H9 (cell line): ENCODE results near the gene CLMP. TPM values are rescaled to one million over a fixed set of nuclear protein-coding genes. Genes with fewer than 3 reads are reported as not detected.
A peak's percentile ranks its signal among the peaks of the same experiment; 100 is the strongest.

Experiments
- DNase-seq: peaks from one replicate; pipeline ENCODE4 v3.0.0-alpha.2; 2017
- H2AFZ ChIP-seq: one replicate; pipeline ENCODE4 v1.6.1; 2013; ENCODE audit warnings: mild to moderate bottlenecking, low read length, control low read depth, moderate library complexity
- H2AK5ac ChIP-seq: 2 replicates; pipeline ENCODE4 v1.6.1; 2013; ENCODE audit warnings: low read length, control low read depth, mixed read lengths; ENCODE audit not compliant: insufficient read length
- H2BK120ac ChIP-seq: one replicate; pipeline ENCODE4 v1.6.1; 2013; ENCODE audit warnings: low read depth, mild to moderate bottlenecking, low read length, control low read depth, inconsistent platforms; ENCODE audit not compliant: poor library complexity, severe bottlenecking
- H2BK12ac ChIP-seq: 2 replicates; pipeline ENCODE4 v1.6.1; 2013; ENCODE audit warnings: low read length, control low read depth, mixed read lengths, low read depth; ENCODE audit not compliant: insufficient read length
- H2BK15ac ChIP-seq: 2 replicates; pipeline ENCODE4 v1.6.1; 2013; ENCODE audit warnings: low read depth, low read length, control low read depth
- H2BK20ac ChIP-seq: one replicate; pipeline ENCODE4 v1.6.1; 2013; ENCODE audit warnings: low read depth, mild to moderate bottlenecking, low read length, control low read depth, inconsistent platforms; ENCODE audit not compliant: poor library complexity, severe bottlenecking
- H2BK5ac ChIP-seq: 2 replicates; pipeline ENCODE4 v1.6.1; 2013; ENCODE audit warnings: low read length, control low read depth, mixed read lengths; ENCODE audit not compliant: insufficient read length
- H3K14ac ChIP-seq: 2 replicates; pipeline ENCODE4 v1.6.1; 2013; ENCODE audit warnings: low read length, control low read depth; ENCODE audit not compliant: insufficient read depth
- H3K18ac ChIP-seq: 2 replicates; pipeline ENCODE4 v1.6.1; 2013; ENCODE audit warnings: low read depth, mild to moderate bottlenecking, mixed read lengths, low read length, control low read depth; ENCODE audit not compliant: insufficient read length
- H3K23ac ChIP-seq: 2 replicates; pipeline ENCODE4 v1.6.1; 2013; ENCODE audit warnings: low read length, control low read depth, mixed read lengths, low read depth; ENCODE audit not compliant: insufficient read length
- H3K23me2 ChIP-seq: 2 replicates; pipeline ENCODE4 v1.6.1; 2013; ENCODE audit warnings: low read depth, mild to moderate bottlenecking, mixed read lengths, low read length, control low read depth; ENCODE audit not compliant: insufficient read length, poor library complexity, severe bottlenecking
- H3K27ac ChIP-seq: 2 replicates; pipeline ENCODE4 v1.5.1; 2013; ENCODE audit warnings: low read length, control low read depth, mixed read lengths, low read depth; ENCODE audit not compliant: insufficient read length
- H3K27me3 ChIP-seq: 2 replicates; pipeline ENCODE4 v1.6.1; 2013; ENCODE audit warnings: low read length, control low read depth, inconsistent platforms; ENCODE audit not compliant: insufficient read depth
- H3K4ac ChIP-seq: 2 replicates; pipeline ENCODE4 v1.6.1; 2013; ENCODE audit warnings: low read depth, mild to moderate bottlenecking, control low read depth, inconsistent platforms, low read length, moderate library complexity
- H3K4me1 ChIP-seq: 2 replicates; pipeline ENCODE4 v1.6.1; 2013; ENCODE audit warnings: low read length, control low read depth, inconsistent platforms; ENCODE audit not compliant: insufficient read depth
- H3K4me2 ChIP-seq: 2 replicates; pipeline ENCODE4 v1.6.1; 2013; ENCODE audit warnings: low read length, control low read depth, mixed read lengths; ENCODE audit not compliant: insufficient read length, insufficient read depth
- H3K56ac ChIP-seq: 2 replicates; pipeline ENCODE4 v1.6.1; 2013; ENCODE audit warnings: low read depth, mild to moderate bottlenecking, mixed read lengths, low read length, control low read depth; ENCODE audit not compliant: insufficient read length
- H3K79me1 ChIP-seq: 2 replicates; pipeline ENCODE4 v1.6.1; 2013; ENCODE audit warnings: low read depth, mild to moderate bottlenecking, moderate library complexity, low read length, control low read depth, inconsistent platforms; ENCODE audit not compliant: insufficient read depth, poor library complexity, severe bottlenecking
- H3K79me2 ChIP-seq: 2 replicates; pipeline ENCODE4 v1.6.1; 2013; ENCODE audit warnings: low read length, control low read depth, inconsistent platforms; ENCODE audit not compliant: insufficient read depth
- H3K9ac ChIP-seq: 2 replicates; pipeline ENCODE4 v1.6.1; 2013; ENCODE audit warnings: low read length, control low read depth, mixed read lengths; ENCODE audit not compliant: insufficient read length; ENCODE audit errors: extremely low read depth
- H3K9me3 ChIP-seq: one replicate; pipeline ENCODE4 v1.6.1; 2013; ENCODE audit warnings: low read depth, low read length, inconsistent platforms; ENCODE audit not compliant: control insufficient read depth
- H3T11ph ChIP-seq: one replicate; pipeline ENCODE4 v1.6.1; 2013; ENCODE audit warnings: mild to moderate bottlenecking, low read length, control low read depth, inconsistent platforms
- H4K20me1 ChIP-seq: one replicate; pipeline ENCODE4 v1.6.1; 2013; ENCODE audit not compliant: control insufficient read depth, insufficient read length, insufficient read depth
- H4K5ac ChIP-seq: 2 replicates; pipeline ENCODE4 v1.6.1; 2013; ENCODE audit warnings: low read depth, mild to moderate bottlenecking, mixed read lengths, low read length, control low read depth; ENCODE audit not compliant: insufficient read length
- H4K8ac ChIP-seq: replicated peaks from 2 replicates; pipeline ENCODE4 v1.6.1; 2013; ENCODE audit warnings: low read length, control low read depth, mixed read lengths, low read depth; ENCODE audit not compliant: insufficient read length
- H4K91ac ChIP-seq: 2 replicates; pipeline ENCODE4 v1.6.1; 2013; ENCODE audit warnings: low read depth, mild to moderate bottlenecking, moderate library complexity, mixed read lengths, low read length, control low read depth; ENCODE audit not compliant: insufficient read length
- H3K27ac Mint-ChIP-seq, 3 experiments: 2 replicates in 2 of 3; 3 replicates in 1 of 3; pipeline ENCODE4 v1.8.0; 2020 to 2021; ENCODE audit warnings: mixed read lengths in 3 of 3, mild to moderate bottlenecking in 1 of 3, moderate library complexity in 1 of 3
- H3K27me3 Mint-ChIP-seq: 2 replicates; pipeline ENCODE4 v1.8.0; 2021; ENCODE audit warnings: low read depth, mild to moderate bottlenecking, moderate library complexity, mixed read lengths
- H3K36me3 Mint-ChIP-seq, 3 experiments: 2 replicates in 2 of 3; 3 replicates in 1 of 3; pipeline ENCODE4 v1.8.0; 2020 to 2021; ENCODE audit warnings: low read depth in 3 of 3, mixed read lengths in 3 of 3; ENCODE audit not compliant: insufficient read depth in 1 of 3
- H3K4me1 Mint-ChIP-seq, 2 experiments: 2 replicates each; pipeline ENCODE4 v1.8.0; 2020; ENCODE audit warnings: mixed read lengths in 2 of 2
- H3K4me3 Mint-ChIP-seq, 2 experiments: 2 replicates in 1 of 2; 3 replicates in 1 of 2; pipeline ENCODE4 v1.8.0; 2020 to 2021; ENCODE audit warnings: mild to moderate bottlenecking in 2 of 2, mixed read lengths in 2 of 2, moderate library complexity in 1 of 2
- H3K9me3 Mint-ChIP-seq, 2 experiments: 2 replicates in 1 of 2; 3 replicates in 1 of 2; pipeline ENCODE4 v1.8.0; 2020; ENCODE audit warnings: mild to moderate bottlenecking in 2 of 2, mixed read lengths in 2 of 2, moderate library complexity in 1 of 2
- CTCF ChIP-seq: fragments of 200-600 bp; sonication (generic); conservative IDR thresholded peaks from 3 replicates; pipeline ENCODE4 v1.8.0; 2021; ENCODE audit warnings: antibody characterized with exemption, mild to moderate bottlenecking
- WGBS: extraction: QIAGEN DNeasy Blood & Tissue Kit; methylation state at CpG from one replicate; pipeline ENCODE4 v1.1.7; 2013; ENCODE audit warnings: missing lambda C conversion rate, low lambda C conversion rate, mixed read lengths; ENCODE audit not compliant: insufficient read length; ENCODE audit errors: extremely low coverage; 5-methylcytosine and 5-hydroxymethylcytosine counted together
- long read RNA-seq: library from polyadenylated mRNA; unstranded; transcript quantifications from one replicate; pipeline ENCODE4 v2.0.0, GENCODE V29; 2020
- total RNA-seq: library from RNA; stranded (reverse); gene quantifications from 2 replicates; pipeline ENCODE4 v1.2.1, GENCODE V29; 2021

CLMP gene
- 11.8 and 13.8 TPM in 2 replicates for total RNA-seq
- long read RNA-seq, full-length matches to known transcripts: 2 of 11 reads
- long read RNA-seq, partial matches to known transcripts: 1 of 11 reads
- long read RNA-seq, other reads (novel, unspliced or antisense): 8 of 11 reads

- H3K79me1 ChIP-seq: no peaks in the 10 kb centered on the region
- H2BK20ac ChIP-seq: no peak within 1 kb of the TSS
- peaks cover 22% of the 10 kb centered on the region for H3K4me1 ChIP-seq
- TF ChIP-seq CTCF: no peak
- DNase-seq: peak; percentile 74
- H3K18ac ChIP-seq: peak within 1 kb of the TSS; percentile 53
- no peak within 1 kb of the TSS for H2BK12ac ChIP-seq
- Mint-ChIP-seq H3K36me3 (peaks cover 6 to 21% (median 9%) of the 10 kb centered on the region in 3 experiments; a peak in 6 of 7 replicates), H3K4me3 (peak within 1 kb of the TSS; percentile 78 to 83), H3K27me3 (peaks cover 39% of the 10 kb centered on the region), H3K27ac (peak within 1 kb of the TSS; percentile 55 to 71 (median 60)), H3K4me1 (peaks cover 50 to 52% of the 10 kb centered on the region in 2 experiments), H3K9me3 (no peaks in the 10 kb centered on the region)
- H4K20me1 ChIP-seq: no peaks in the 10 kb centered on the region
- no peaks in the 10 kb centered on the region for H3K9me3 ChIP-seq
- no peak within 1 kb of the TSS for H4K8ac ChIP-seq
- no peak within 1 kb of the TSS for H2AK5ac ChIP-seq
- peak within 1 kb of the TSS; percentile 46 for H3K9ac ChIP-seq
- H3K4ac ChIP-seq: no peak within 1 kb of the TSS; the same call in 1 of the 2 replicates
- H2BK120ac ChIP-seq: no peak within 1 kb of the TSS
- no peak within 1 kb of the TSS for H3T11ph ChIP-seq
- no CpG with 5 or more reads among the region's 53 CpGs for WGBS
- no peak within 1 kb of the TSS for H3K23ac ChIP-seq
- H3K56ac ChIP-seq: no peak within 1 kb of the TSS
- H4K5ac ChIP-seq: no peak within 1 kb of the TSS
- no peak within 1 kb of the TSS for H2AFZ ChIP-seq
- peak within 1 kb of the TSS; percentile 67 for H3K4me2 ChIP-seq
- peaks cover 22% of the 10 kb centered on the region for H3K23me2 ChIP-seq
- no peak within 1 kb of the TSS for H2BK5ac ChIP-seq
- peak within 1 kb of the TSS; percentile 87 for H3K14ac ChIP-seq
- no peaks in the 10 kb centered on the region; the same call in 1 of the 2 replicates for H3K27me3 ChIP-seq
- H3K27ac ChIP-seq: no peak within 1 kb of the TSS
- no peak within 1 kb of the TSS for H4K91ac ChIP-seq
- H2BK15ac ChIP-seq: no peak within 1 kb of the TSS
- peaks cover 3% of the 10 kb centered on the region; the same call in 1 of the 2 replicates for H3K79me2 ChIP-seq
These were observed at the start of gene CLMP for GRCh38 chr11:123195188-123196059. TSS of gene CLMP (minus strand) at chr11:123195248. CDS start at chr11:123194940, 308 bp downstream.
